ENCODE data around the gene CDK2.
"Not testable (repeated sequence)": the region's sequence is repeated elsewhere in the genome, so short reads cannot be mapped to it uniquely, and the experiment has no call there.

The CDK2 gene

GRCh38 chr12:55966408-55967281 is at the start of gene CDK2:
Gene CDK2, plus strand, starts transcription at chr12:55966830. Its CDS starts 179 bp downstream, at chr12:55967009.
- peak; percentile 96 for DNase-seq (ENCODE audit: low read depth, low spot score)

GRCh38 chr12:55919032-55919431 is 47.6 kb upstream of the CDK2 start:
- not testable (repeated sequence) for DNase-seq (ENCODE audit: low read depth, low spot score)

- DNase-seq (ENCODE audit: low read depth, low spot score) = no peak
Measured at GRCh38 chr12:55922126-55922525, 44.5 kb upstream of the CDK2 start.

GRCh38 chr12:55923648-55924047 is 43.0 kb upstream of the CDK2 start:
- not testable (repeated sequence) for DNase-seq (ENCODE audit: low read depth, low spot score)

- DNase-seq (ENCODE audit: low read depth, low spot score) = no peak
Measured at GRCh38 chr12:55925371-55925770, 41.3 kb upstream of the CDK2 start.

- no peak for DNase-seq (ENCODE audit: low read depth, low spot score)
Measured at GRCh38 chr12:55925870-55926737, 40.5 kb upstream of the CDK2 start.

GRCh38 chr12:55926738-55927587 is 39.7 kb upstream of the CDK2 start:
- DNase-seq (ENCODE audit: low read depth, low spot score) = peak; percentile 95

GRCh38 chr12:55927588-55928502 is 38.8 kb upstream of the CDK2 start, which contains the start of gene PYM1:
Gene PYM1, minus strand, starts transcription at chr12:55927894. Its CDS starts 133 bp downstream, at chr12:55927761.
- DNase-seq (ENCODE audit: low read depth, low spot score) = peak; percentile 96

GRCh38 chr12:55929306-55929791 is 37.3 kb upstream of the CDK2 start:
- DNase-seq (ENCODE audit: low read depth, low spot score) = no peak

- peak; percentile 32 for DNase-seq (ENCODE audit: low read depth, low spot score)
Measured at GRCh38 chr12:55930771-55931316, 35.8 kb upstream of the CDK2 start, which contains the start of gene DGKA. Gene DGKA, plus strand, starts transcription at chr12:55931162. Its CDS starts 5,342 bp downstream, at chr12:55936504.

GRCh38 chr12:55931317-55931779 is 35.3 kb upstream of the CDK2 start:
- DNase-seq (ENCODE audit: low read depth, low spot score) = peak; percentile 21

GRCh38 chr12:55931780-55932550 is 34.7 kb upstream of the CDK2 start:
- peak; percentile 10 for DNase-seq (ENCODE audit: low read depth, low spot score)

- DNase-seq (ENCODE audit: low read depth, low spot score) = peak; percentile 4
Measured at GRCh38 chr12:55932551-55932910, 34.1 kb upstream of the CDK2 start.

GRCh38 chr12:55933169-55933798 is 33.3 kb upstream of the CDK2 start:
- peak; percentile 44 for DNase-seq (ENCODE audit: low read depth, low spot score)

GRCh38 chr12:55933799-55934742 is 32.6 kb upstream of the CDK2 start:
- DNase-seq (ENCODE audit: low read depth, low spot score) = no peak

GRCh38 chr12:55934773-55935172 is 31.9 kb upstream of the CDK2 start:
- DNase-seq (ENCODE audit: low read depth, low spot score) = no peak

- DNase-seq (ENCODE audit: low read depth, low spot score) = no peak
Measured at GRCh38 chr12:55935738-55936151, 30.9 kb upstream of the CDK2 start.
